HG03139 (cell line): Measurements from ENCODE around the gene MACF1.

Experiments used
- ATAC-seq: cut with Tn5 transposase; IDR thresholded peaks from one replicate; pipeline ENCODE4 v1.9.1; 2021; ENCODE audit not compliant: unreplicated experiment

The MACF1 gene

DNA sequence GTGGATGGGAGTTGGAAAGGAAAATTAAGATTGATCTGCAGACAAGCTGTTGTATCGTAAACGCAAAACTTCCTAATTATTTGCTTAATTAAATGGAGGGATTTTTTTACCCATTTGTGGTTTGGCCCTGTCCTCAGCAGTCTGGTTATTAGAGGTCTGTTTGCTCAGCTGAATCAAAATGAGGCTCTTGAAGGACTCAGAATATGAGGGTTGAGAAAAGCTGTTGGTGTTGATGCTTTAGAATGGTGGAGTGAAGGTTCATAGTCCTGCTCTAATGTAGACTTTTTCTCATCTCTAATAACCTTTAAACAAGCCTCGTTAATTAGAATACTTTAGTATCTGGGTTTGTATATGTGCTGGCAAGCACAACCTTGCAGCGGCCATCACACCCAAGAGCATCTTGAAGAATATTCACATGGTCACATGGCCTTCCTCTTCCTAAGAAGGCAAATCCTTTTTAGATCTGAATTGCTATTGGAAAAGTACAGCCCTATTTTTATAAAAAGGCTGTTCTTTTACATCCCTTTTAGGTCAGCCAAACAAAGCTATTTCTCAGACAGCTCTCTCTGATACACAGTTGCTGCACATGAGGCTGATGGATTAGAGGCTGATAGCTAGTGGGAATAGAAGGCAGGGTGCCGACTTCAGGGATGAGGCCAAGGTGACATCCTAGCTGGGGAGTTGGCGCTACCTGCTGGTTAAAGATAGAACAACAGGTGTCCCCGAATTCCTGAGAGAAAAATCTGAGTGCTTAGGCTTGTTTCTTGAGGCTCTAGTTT lies 53.8 kb downstream of the MACF1 start:
- ATAC-seq: no peak

- no peak for ATAC-seq
Measured at GRCh38 chr1:39258925-39259244, 54.4 kb downstream of the MACF1 start.

GRCh38 chr1:39261712-39262221 lies 57.3 kb downstream of the MACF1 start:
- no peak for ATAC-seq

DNA sequence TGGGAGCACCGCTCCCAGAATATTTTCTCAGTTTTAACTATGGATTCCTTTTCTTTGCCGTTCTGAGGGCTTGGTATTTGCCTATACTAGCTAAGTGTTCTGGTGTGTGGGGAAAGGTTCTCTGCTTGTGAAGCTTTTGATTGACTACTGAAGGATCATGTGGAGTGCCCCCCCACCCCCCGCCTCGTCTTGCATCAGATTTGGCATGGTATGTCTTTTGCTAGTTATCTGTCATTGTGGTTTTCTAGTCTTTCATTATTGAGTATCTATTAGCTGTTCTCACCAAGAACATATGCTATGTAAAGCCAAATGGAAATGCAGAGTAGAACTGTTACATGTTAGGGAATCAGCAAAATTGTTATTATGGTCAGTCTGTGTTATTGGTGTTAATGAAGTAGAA lies 58.3 kb downstream of the MACF1 start:
- ATAC-seq: no peak

GRCh38 chr1:39266269-39266668 lies 61.8 kb downstream of the MACF1 start:
- ATAC-seq: no peak

GRCh38 chr1:39266792-39267191 lies 62.3 kb downstream of the MACF1 start:
- no peak for ATAC-seq

- no peak for ATAC-seq
Measured at GRCh38 chr1:39268112-39268581, 63.7 kb downstream of the MACF1 start.

DNA sequence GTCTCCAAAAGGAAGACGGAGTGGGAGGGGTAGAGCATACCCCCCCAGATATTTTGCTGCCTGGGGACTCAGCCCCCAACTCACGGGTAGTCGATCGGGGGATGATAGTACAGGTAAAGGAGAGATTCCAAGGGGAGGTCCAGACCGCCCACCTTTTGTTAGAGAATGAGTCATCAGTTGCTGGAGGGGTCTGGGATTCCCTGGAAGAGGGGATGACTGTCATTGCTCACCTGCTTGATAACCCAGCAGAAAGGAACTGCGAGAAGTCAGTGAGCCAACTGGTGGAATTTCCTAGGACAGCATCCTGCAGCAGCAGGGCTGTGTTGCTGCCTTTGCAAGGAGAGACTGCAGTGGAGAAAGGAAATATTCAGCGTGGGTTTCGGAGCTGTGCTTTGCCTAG lies 64.4 kb downstream of the MACF1 start:
- ATAC-seq: no peak

- peak; percentile 6 for ATAC-seq
Measured at GRCh38 chr1:39269349-39269748, 64.9 kb downstream of the MACF1 start.

- peak; percentile 51 for ATAC-seq
Measured at GRCh38 chr1:39269791-39270342, 65.4 kb downstream of the MACF1 start.

DNA sequence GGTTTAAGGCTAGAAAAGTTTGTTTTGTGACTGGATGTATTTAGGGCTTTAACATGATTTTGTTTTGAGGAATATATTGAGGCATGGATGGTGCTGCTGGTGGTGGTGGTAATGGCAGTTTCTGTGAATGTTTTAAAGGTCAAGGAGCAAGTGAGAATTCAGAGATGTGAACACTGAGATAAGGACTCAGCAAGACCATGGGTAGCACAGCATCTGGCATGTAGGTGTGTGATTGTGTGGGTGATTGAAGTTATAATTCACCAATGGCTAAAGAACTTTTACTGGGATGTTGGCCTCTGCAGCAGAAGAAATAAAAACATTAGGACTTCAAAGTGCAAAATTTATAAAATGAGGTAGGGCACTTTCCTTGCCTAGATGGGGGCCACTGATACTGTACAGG lies 65.9 kb downstream of the MACF1 start:
- ATAC-seq: no peak

DNA sequence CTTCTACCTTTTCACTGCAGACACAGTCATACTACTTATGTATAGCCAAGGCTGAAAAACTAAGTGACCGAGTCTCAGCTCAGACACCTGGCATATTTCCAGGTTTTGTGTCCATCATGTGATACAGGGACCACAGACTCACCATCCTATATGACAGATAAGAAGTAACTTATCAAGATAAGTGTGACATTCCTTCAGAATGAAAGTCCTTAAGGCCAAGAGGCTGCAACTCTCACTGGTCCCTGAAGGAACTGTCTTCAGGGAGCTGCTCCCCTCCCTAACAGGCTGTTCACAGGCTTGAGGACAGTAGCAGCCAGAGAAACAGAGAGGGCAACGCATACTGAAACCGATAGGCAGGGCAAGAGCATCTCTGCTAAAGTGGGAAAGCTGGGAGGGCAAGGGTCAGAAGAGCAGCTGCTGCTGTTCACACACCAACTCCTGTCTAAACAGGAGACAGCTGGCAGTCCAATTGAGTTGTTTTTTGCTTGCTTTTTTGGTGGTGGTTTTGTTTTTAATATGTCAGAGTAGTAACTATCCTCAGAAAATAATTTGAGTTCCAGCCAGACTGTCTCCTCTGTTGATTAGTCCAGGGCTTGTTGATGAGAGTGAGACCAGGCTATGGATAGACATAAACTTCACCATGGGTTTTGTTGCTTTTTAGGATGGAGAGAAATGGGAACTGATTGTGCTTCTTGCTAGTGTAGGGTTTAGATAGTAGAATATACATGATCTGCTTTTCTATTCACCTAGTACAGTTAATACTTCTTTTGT lies 67.7 kb downstream of the MACF1 start:
- no peak for ATAC-seq

GRCh38 chr1:39272798-39273469 lies 68.4 kb downstream of the MACF1 start:
- ATAC-seq: no peak

- no peak for ATAC-seq
Measured at GRCh38 chr1:39275836-39276507, 71.5 kb downstream of the MACF1 start.

DNA sequence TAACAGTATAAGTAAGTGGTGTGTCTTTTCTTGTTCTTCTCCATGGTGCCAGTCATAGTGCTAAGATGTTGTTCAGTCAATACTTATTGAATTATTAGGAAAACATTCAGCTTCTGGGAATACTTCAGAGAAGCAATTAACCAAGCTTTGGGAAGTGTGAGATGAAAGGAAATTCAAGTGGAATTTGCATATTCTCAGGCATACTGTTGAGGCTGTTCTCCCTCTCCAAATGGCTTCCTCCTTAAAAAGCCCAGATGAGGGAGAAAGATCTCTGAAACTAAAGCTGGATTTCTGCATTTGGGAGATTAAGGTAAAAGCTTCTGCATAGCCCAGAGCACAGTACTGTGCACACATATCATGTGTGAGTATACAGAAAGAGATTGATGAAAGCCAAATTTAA lies 73.4 kb downstream of the MACF1 start:
- ATAC-seq: no peak

DNA sequence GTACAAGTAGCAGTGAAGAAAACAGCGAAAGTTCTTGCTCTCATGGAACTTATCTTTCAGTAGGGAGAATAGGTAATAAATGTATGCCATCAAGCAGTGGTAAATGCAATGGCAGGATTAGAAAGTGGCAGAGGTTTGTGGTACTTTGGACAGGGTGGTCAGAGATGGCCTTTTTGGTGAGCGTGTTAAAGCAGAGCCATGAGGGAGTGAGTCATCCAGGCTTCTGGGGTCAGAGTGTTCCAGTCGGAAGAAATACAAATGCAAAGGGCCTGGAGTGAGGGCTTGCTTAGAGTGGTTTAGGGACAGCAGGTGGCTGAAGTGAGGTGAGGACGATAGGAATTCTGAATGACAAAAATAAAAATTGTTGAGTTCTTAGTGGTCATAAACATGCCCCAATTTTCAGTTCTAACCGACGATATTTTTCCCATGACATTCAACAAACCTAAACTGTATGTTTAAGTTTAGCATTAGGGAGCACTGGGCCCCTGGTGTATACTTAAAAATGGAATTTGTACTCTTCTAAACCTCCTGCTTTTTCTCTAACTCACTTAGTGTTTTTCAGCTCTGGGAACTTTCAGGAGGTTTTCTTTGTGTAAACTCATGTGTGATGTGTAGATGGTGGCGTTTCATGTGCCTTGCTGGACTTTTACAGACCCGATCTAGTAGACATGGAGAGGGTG lies 78.2 kb downstream of the MACF1 start:
- ATAC-seq: no peak

DNA sequence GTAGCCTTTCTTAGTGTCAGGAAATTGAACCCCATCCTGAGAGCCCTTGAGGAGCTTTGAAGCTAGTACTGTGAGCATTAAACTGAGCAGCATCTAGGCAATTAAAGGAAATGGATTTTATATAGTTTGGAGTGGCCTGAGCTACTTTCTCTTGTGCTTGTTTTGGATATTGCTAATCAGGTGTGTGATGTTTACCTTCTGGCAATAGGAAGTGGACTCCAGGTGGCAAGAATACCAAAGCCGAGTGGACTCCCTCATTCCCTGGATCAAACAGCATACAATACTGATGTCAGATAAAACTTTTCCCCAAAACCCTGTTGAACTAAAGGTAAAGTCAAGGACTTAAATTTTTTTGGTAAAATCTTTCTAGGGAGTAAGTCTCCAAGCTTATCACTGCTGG lies 79.4 kb downstream of the MACF1 start:
- ATAC-seq: no peak

DNA sequence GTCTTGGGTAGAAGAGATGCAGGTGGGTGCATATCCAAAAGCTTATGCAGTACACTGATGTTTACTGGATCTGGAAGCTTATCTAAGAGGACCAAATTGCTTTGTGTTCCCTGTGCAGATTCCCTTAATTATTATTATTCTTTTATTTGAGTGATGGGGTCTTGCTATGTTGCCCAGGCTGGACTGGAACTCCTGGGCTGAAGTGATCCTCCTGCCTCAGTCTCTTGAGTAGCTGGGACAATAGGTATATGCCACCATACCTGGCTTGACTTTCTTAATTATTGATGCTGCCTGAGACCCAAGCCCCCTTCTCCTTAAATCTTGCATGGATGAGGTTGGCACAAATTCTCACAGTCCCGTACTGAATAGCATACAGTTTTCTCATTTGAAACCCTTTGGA lies 83.0 kb downstream of the MACF1 start:
- ATAC-seq: no peak

DNA sequence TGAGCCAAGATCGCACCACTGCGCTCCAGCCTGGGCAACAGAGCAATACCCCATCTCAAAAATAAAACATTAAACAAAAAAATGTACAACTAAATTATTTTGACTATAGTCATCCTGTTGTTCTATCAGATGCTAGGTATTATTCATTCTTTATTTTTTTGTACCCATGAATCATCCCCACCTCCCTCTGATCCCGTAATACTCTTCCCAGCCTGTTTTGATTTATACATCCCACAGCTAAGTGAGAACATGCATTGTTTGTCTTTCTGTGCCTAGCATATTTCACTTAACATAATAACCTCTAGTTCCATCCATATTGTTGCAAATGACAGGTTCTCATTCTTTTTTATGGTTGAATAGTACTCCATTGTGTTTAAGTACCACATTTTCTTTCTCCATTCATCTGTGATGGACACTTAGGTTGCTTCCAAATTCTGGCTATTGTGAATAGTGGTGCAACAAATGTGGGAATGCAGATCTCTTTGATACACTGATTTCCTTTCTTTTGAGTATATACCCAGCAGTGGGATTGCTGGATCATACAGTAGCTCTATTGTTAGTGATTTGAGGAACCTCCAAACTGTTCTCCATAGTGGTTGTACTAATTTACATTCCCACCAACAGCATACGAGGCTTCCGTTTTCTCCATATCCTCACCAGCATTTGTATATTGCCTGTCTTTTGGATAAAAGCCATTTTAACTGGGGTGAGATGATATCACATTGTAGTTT lies 84.4 kb downstream of the MACF1 start:
- no peak for ATAC-seq

DNA sequence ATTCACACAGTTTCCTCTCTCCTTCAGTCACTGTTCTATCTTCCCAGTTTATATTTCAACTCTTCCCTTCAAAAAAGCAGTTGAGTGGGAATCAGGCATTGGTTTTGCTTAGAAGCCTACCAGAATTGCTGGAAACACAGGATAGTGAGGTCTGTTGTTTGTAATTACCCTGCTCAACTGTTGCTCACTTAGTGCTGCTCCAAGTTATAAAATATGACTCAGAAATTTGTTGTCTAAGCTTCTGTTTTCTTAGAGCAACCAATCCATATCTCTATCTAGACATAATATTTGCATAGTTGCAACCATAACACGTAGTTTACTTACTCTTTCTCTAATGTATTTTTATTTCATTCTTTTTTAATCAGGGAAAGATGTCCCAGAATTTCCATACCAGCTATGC lies 87.9 kb downstream of the MACF1 start:
- no peak for ATAC-seq
